Mammary epithelial cell (primary cell): ENCODE results near the gene DENND5A.

ENCODE experiments used
- EZH2 ChIP-seq: IDR thresholded peaks from 2 replicates; pipeline ENCODE4 v1.6.1; 2012; ENCODE audit warnings: low read length, inconsistent platforms, borderline replicate concordance
- TF ChIP-seq, protein P1 (sequence below), 2 donors: IDR thresholded peaks in 1 of 2; conservative IDR thresholded peaks in 1 of 2; 2 replicates each; pipeline ENCODE4 v1.5.1; 2011 to 2012; ENCODE audit warnings: inconsistent platforms in 2 of 2, low read length in 2 of 2, mild to moderate bottlenecking in 2 of 2, control low read depth in 1 of 2, low read depth in 1 of 2; ENCODE audit not compliant: insufficient read depth in 1 of 2; ENCODE audit errors: extremely low read depth in 1 of 2

DNA sequence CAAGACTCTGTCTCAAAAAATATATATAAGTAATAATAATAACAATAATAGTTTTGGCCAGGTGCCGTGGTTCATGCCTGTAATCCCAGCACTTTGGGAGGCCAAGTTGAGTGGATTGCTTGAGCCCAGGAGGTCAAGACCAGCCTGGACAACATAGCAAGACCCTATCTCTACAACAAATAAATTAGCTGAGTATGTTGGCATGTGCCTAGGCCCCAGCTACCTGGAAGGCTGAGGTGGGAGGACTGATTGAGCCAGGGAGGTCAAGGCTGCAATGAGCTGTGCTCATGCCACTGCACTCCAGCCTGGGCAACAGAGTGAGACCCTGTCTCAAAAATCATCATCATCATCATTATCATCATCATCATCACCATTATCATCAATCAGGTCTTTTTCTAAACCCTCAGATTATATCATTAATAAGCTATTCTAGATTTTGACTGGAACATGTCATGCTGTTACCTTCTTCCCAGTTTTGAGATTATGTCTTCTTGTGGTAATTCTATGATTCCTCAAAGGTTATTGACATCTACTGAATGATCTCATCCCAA, 39.3 kb downstream of the DENND5A start:
- TF ChIP-seq, protein P1, sequence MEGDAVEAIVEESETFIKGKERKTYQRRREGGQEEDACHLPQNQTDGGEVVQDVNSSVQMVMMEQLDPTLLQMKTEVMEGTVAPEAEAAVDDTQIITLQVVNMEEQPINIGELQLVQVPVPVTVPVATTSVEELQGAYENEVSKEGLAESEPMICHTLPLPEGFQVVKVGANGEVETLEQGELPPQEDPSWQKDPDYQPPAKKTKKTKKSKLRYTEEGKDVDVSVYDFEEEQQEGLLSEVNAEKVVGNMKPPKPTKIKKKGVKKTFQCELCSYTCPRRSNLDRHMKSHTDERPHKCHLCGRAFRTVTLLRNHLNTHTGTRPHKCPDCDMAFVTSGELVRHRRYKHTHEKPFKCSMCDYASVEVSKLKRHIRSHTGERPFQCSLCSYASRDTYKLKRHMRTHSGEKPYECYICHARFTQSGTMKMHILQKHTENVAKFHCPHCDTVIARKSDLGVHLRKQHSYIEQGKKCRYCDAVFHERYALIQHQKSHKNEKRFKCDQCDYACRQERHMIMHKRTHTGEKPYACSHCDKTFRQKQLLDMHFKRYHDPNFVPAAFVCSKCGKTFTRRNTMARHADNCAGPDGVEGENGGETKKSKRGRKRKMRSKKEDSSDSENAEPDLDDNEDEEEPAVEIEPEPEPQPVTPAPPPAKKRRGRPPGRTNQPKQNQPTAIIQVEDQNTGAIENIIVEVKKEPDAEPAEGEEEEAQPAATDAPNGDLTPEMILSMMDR (conservative IDR thresholded peaks at IDR 0.05 in 1 of 2, IDR thresholded peaks at IDR 0.05 in 1 of 2; ENCODE audit: extremely low read depth in 1 of 2, insufficient read depth in 1 of 2, low read depth in 1 of 2, low read length in 2 of 2): no peak
- no peak for TF ChIP-seq EZH2
